T-helper 9 cell (primary cell): Measurements from ENCODE around the gene TKTL1.

ENCODE experiments used
- DNase-seq: peaks from one replicate; pipeline ENCODE4 v3.0.0-alpha.2; 2020

TKTL1 gene

GRCh38 chrX:154348646-154349358 lies 53.2 kb downstream of the TKTL1 start:
- no peak for DNase-seq

- peak; percentile 9 for DNase-seq
Measured at GRCh38 chrX:154349359-154349935, 53.9 kb downstream of the TKTL1 start.

GRCh38 chrX:154349979-154350378 lies 54.4 kb downstream of the TKTL1 start:
- DNase-seq, result no peak

GRCh38 chrX:154350429-154351182 lies 55.0 kb downstream of the TKTL1 start:
- DNase-seq, result peak; percentile 10

GRCh38 chrX:154351183-154352011 lies 55.8 kb downstream of the TKTL1 start:
- peak; percentile 36 for DNase-seq

- DNase-seq, result no peak
Measured at GRCh38 chrX:154352012-154352401, 56.4 kb downstream of the TKTL1 start.

GRCh38 chrX:154352466-154352865 lies 56.9 kb downstream of the TKTL1 start:
- DNase-seq, result no peak

- DNase-seq, result no peak
Measured at GRCh38 chrX:154353172-154353843, 57.7 kb downstream of the TKTL1 start.

- no peak for DNase-seq
Measured at GRCh38 chrX:154354013-154354412, 58.4 kb downstream of the TKTL1 start.

- DNase-seq, result no peak
Measured at GRCh38 chrX:154354516-154354915, 58.9 kb downstream of the TKTL1 start.

GRCh38 chrX:154355094-154355775 lies 59.6 kb downstream of the TKTL1 start:
- DNase-seq, result no peak

- no peak for DNase-seq
Measured at GRCh38 chrX:154355776-154356140, 60.2 kb downstream of the TKTL1 start.

- DNase-seq, result no peak
Measured at GRCh38 chrX:154356596-154356995, 61.0 kb downstream of the TKTL1 start.

- no peak for DNase-seq
Measured at GRCh38 chrX:154357205-154357604, 61.6 kb downstream of the TKTL1 start.

- DNase-seq, result no peak
Measured at GRCh38 chrX:154358011-154358410, 62.4 kb downstream of the TKTL1 start.

GRCh38 chrX:154358829-154359228 lies 63.2 kb downstream of the TKTL1 start:
- no peak for DNase-seq

GRCh38 chrX:154359362-154360154 lies 64.0 kb downstream of the TKTL1 start:
- no peak for DNase-seq

GRCh38 chrX:154360155-154360713 lies 64.6 kb downstream of the TKTL1 start:
- DNase-seq, result no peak

- DNase-seq, result no peak
Measured at GRCh38 chrX:154362085-154362742, 66.6 kb downstream of the TKTL1 start.
